Measurements from ENCODE around the gene NUDT16L1. TPM values are rescaled to one million over a fixed set of nuclear protein-coding genes. Genes with fewer than 3 reads are reported as not detected.

Gene NUDT16L1
- total and polyA plus RNA-seq, 9 of the 15 experiments (the other 6 are each of a cell fraction or from before 2014, with no cell fraction given): 1.4 to 37.6 (median 13.7) TPM

GRCh38 chr16:4701791-4702465 is 8.6 kb downstream of the NUDT16L1 start:
- Histone ChIP-seq H3K27me3 (ENCODE audit: control insufficient read depth in 2 of 2, insufficient read depth in 2 of 2, low read length in 2 of 2) (no peaks in the 10 kb centered on the region), H3K9me1 (ENCODE audit: control insufficient read depth, insufficient read depth, low read length) (peaks cover 3% of the 10 kb centered on the region), H2AFZ (ENCODE audit: low read depth, low read length) (no peak overlapping the region), H3K9ac (ENCODE audit: insufficient read depth in 1 of 2, low read depth in 2 of 2, low read length in 2 of 2) (0 out of 4 replicates have a peak overlapping the region, but pooled peaks of 1 of the 2 experiments have one; percentile 19), H3K27ac (ENCODE audit: extremely low read depth, low read depth, low read length) (no peak overlapping the region), H3K9me3 (replicated peaks; ENCODE audit: control insufficient read depth, insufficient read depth, low read depth, low read length) (no peaks in the 10 kb centered on the region), H4K20me1 (replicated peaks; ENCODE audit: control insufficient read depth, insufficient read depth, low read length) (no peaks in the 10 kb centered on the region), H3K4me3 (no peak overlapping the region), H3K4me1 (replicated peaks in 1 of 2; ENCODE audit: control insufficient read depth in 2 of 2, insufficient read depth in 2 of 2, low read length in 2 of 2) (peaks cover 3 to 19% of the 10 kb centered on the region in 2 experiments; a peak in 3 of 5 replicates), H3K36me3 (ENCODE audit: control insufficient read depth, insufficient read depth, low read length) (peaks cover 89% of the 10 kb centered on the region; the same call in 2 of the 3 replicates), H3K79me2 (ENCODE audit: control insufficient read depth, insufficient read depth, low read length) (no peaks in the 10 kb centered on the region), H3K4me2 (ENCODE audit: insufficient read depth, low read length) (no peak overlapping the region)
- ATAC-seq: no peak
- intact Hi-C loops (cut with micrococcal nuclease) (no loop called here), in situ Hi-C loops (cut with MboI) (no loop called here)
- POLR2A ChIA-PET: interaction anchor here (0.6 to 1.3 kb wide), 5 partner anchors 8 to 326 kb away, joined by 3 to 4 read pairs (median 3); partner anchors contain the start of gene ROGDI
- CTCF ChIA-PET (ENCODE audit: low intra/inter-chr PET ratio): no interaction called here
- BruUV-seq (replicated peaks): no TSS peak
- FAIRE-seq: no peak
- TF ChIP-seq MAFG (tag; conservative IDR thresholded peaks at IDR 0.05) (no peak), ZBTB2 (IDR thresholded peaks at IDR 0.05) (no peak), POLR2G (IDR thresholded peaks at IDR 0.05; ENCODE audit: low read depth, low read length) (0 out of 2 replicates have a peak, but pooled peaks have one; percentile 33)
- WGBS (ENCODE audit: insufficient coverage, low coverage, missing lambda C conversion rate): 81% methylated on average over 15 of the region's 17 CpGs
- DNase-seq (ENCODE audit: extremely low read depth in 1 of 4, low spot score in 3 of 4): no peak
